Stimulated activated CD4-positive, alpha-beta T cell treated with anti-CD3 and anti-CD28 coated beads, Interleukin-1b, Interleukin-23, amount 100 ng/mL, for 1 hour (primary cell): ENCODE results near the gene PIGH.
A peak's percentile ranks its signal among the peaks of the same experiment; 100 is the strongest.
"Not testable (repeated sequence)": the region's sequence is repeated elsewhere in the genome, so short reads cannot be mapped to it uniquely, and the experiment has no call there.

Source experiments
- DNase-seq, 2 donors: peaks; one replicate each; pipeline ENCODE4 v3.0.0-alpha.2; 2020; ENCODE audit warnings: low read depth in 2 of 2

Gene PIGH, protein sequence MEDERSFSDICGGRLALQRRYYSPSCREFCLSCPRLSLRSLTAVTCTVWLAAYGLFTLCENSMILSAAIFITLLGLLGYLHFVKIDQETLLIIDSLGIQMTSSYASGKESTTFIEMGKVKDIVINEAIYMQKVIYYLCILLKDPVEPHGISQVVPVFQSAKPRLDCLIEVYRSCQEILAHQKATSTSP

GRCh38 chr14:67599698-67600561 is at the start of gene PIGH:
Gene PIGH, minus strand, starts transcription at chr14:67600268. Its CDS starts 65 bp downstream, at chr14:67600203.
- peak; percentile 84 to 92 for DNase-seq

DNA sequence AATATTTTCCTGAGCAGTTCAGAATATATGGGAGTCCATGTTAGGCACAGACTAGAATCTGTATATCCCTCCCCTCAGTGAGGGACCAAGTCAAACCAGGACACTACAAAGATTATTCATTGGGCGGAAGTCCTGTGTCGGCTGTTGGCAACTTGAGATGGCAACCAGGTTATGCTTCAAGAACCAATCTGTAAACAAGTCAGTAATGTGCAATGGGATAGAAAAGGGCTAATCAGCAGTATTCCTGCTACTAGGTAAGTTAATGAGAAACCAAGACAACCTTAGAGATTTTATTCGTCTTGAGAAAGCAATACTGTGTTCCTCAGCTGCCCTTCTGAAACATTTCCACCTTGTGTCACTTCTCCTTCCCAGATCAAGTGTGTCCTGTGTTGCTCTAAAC is 46.1 kb upstream of the PIGH start:
- no peak for DNase-seq

DNA sequence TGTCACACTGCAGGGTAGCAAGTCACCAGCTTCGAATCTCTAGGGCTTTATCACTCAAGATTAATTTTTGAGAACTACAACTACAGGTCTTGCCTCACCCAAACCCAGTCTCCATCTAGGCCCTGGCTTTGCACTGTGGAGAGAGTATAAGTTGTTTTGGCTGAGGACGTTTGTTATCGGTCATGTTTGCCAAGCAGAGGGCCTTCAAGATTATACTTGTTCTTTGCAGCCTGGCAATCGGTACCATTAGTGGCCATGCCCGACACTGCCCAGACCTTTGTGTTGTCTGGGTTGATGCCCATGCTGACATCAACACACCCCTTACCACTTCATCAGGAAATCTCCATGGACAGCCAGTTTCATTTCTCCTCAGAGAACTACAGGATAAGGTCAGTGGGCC is 45.3 kb upstream of the PIGH start:
- no peak for DNase-seq

GRCh38 chr14:67644428-67644827 is 44.4 kb upstream of the PIGH start:
- no peak for DNase-seq

DNA sequence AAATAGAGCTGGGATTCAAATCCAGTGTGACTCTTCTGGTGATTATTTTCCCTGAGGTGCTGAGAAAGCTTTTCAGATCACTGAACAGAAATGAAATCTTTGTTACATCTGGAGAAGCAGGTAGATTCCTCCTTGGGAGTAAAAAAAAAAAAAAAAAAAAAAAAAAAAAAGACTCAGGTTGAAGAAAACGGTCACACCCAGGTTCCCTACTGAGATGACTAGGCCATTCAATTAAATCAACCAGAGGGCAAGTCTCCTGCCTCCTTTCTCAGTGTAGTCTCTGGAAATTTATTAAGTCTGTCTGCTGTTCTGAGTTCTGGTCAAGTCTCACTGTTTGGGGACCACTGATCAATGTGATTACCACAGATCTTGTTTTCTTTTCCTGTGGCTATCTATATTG is 43.6 kb upstream of the PIGH start:
- DNase-seq: no peak

DNA sequence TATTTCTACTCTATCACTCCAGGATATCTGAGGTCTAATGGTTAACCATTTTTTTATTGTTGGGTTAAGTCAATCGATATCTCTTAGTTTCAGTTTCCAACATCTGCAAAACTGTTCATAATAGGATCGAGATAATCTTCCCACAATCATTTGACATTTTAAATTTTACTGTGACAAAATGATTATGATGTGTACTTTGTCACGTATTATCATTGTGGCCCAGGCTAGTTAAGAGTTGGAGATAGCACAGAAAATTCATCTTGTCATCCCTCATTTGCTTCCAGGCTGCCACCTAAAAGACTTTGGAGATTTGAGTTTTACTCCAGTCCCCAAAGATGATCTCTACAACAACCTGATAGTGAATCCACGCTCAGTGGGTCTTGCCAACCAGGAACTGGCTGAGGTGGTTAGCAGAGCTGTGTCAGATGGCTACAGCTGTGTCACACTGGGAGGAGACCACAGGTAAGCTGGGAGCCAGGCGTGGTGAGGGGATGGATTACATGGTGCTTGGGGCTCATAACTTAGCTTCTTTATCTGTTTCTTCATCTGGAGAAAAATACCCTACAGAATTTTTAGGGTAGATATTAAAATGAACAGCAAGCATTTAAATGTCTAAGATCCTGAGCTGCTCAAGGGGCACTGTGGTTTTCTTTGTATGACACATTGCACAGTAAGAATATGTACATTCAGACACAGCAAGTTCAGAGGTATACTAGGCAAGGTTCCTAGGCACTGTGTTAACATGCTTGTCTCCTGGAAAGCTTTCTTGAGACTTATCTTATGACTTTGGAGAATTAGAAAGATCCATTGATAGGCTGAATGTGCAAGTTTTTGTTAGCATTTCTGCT is 42.1 kb upstream of the PIGH start:
- DNase-seq: no peak

GRCh38 chr14:67641480-67641879 is 41.4 kb upstream of the PIGH start:
- DNase-seq: no peak

- DNase-seq: no peak
Measured at GRCh38 chr14:67638642-67639041, 38.6 kb upstream of the PIGH start.

GRCh38 chr14:67636361-67636919 is 36.4 kb upstream of the PIGH start:
- no peak for DNase-seq

GRCh38 chr14:67633451-67634147 is 33.5 kb upstream of the PIGH start:
- DNase-seq: no peak

- no peak for DNase-seq
Measured at GRCh38 chr14:67630938-67631337, 30.9 kb upstream of the PIGH start.

- DNase-seq: no peak
Measured at GRCh38 chr14:67630186-67630585, 30.1 kb upstream of the PIGH start.

GRCh38 chr14:67627519-67627918 is 27.5 kb upstream of the PIGH start:
- no peak for DNase-seq

GRCh38 chr14:67626131-67626530 is 26.1 kb upstream of the PIGH start:
- DNase-seq: not testable (repeated sequence)

GRCh38 chr14:67623114-67623513 is 23.0 kb upstream of the PIGH start:
- no peak for DNase-seq

DNA sequence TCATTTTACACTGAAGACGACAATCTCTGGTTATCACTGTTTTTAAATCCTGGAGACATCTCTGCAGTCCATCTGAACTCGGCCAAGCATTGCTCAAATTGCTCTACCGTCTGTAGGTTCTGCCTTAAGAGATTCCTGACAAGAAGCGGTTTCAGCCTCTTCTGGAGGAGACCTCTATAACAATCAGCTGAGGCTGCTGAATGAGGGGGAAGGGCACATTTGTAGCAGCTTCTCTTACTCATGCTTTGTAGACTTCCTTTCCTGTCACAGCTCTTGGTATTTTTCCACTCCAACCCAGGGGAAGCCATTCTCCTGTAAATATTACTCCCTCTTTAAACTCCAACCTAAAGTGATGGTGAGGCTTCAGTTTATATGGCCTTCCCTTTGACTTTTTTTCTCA is 22.6 kb upstream of the PIGH start:
- no peak for DNase-seq

DNA sequence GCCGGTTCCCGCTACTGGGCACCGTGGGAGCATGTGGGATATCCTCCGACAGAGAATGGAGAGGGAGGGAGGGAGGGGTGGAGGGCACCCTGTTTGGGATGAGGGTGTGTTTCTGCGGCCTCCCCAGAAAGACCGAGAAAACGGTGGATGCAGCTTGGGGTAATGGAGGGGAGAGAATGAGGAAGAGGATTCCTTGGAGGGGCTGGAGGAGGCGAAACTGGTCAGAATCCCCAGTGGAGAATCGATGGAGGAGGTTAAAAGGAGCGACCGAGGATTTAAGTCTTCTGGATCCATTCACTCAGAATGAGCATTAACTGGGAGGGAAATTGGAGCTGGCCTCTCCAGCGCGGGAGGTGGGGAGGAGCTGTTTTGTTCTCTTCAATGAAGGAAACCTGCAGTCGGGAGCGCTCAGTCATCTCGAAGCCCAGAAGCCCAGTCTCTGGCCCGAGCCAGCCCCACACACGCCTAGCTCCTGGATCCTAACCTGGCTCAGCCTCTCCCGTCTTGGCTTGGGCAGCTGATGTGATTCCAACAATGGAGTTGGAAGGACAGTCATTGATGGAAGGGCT is 20.2 kb upstream of the PIGH start:
- DNase-seq: no peak

DNA sequence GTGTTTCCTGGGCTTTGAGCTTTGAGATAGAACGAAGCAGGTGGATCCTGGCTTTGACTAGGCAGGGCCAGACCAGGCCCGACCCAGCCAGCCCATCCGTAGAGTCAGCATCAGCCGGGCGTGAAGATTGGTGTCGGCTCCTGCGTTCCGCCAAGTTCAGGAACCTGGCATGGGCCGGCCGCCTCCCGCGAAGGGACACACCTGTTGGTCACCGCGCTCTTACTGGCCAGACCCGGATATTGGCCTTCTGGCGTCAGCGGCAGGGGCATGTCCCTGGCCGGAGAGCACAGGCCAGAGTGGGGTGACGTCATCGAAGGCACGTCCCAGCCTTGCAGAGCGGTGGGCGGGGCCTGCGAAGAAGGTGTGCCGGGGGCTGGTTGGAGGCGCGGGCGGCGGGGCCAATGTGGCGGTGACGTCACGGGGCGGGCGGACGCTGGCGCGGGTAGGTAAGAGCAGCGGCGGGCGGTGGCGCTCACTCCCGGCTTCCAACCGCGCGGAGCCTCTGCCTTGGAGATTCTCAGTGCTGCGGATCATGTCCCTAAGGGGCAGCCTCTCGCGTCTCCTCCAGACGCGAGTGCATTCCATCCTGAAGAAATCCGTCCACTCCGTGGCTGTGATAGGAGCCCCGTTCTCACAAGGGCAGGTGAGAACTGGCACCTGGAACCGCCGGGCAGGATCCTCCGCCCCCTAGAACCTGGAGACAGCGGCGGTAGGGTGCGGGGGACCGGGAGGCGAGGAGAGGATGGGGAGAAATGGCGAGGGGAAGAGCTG is 19.6 kb upstream of the PIGH start, which contains the start of gene ARG2:
Gene ARG2 (plus strand): TSS at position 475 of the 771 bp plus-strand sequence. CDS start 58 bp downstream, at position 533.
- DNase-seq: peak; percentile 88 to 95

GRCh38 chr14:67618617-67619063 is 18.6 kb upstream of the PIGH start:
- DNase-seq: no peak

DNA sequence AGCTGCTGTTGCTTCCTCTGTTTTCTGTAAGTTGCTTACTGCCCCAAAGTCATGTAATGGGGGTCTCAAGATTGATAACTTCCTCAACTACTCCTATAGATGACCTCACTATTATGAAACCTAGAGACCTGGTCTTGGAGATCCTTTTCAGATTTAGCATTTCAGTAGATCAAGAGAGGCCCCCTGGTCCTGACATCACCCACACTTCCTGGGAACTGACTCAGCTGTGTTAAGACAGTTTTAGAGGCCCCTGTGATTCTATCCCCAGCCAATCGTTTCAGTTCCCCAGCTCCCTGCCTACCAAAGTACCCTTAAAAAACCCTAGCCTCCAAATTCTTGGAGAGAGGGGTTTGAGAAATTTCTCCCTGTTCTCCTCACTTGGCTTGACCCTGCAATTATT is 10.4 kb upstream of the PIGH start:
- DNase-seq: no peak
